ENCODE measurements around the gene GGCX.

GGCX gene

GRCh38 chr2:85534881-85535280 is 26.4 kb downstream of the GGCX start:
- no peaks in the 10 kb centered on the region for H3K9me3 ChIP-seq
- H3K36me3 ChIP-seq, result peaks cover 9% of the 10 kb centered on the region
- DNase-seq, result no peak
- H3K27me3 ChIP-seq, result no peaks in the 10 kb centered on the region
- no peak overlapping the region for H3K4me3 ChIP-seq (ENCODE audit: low read depth, low read length)
- H3K4me1 ChIP-seq, result peaks cover 3% of the 10 kb centered on the region; the same call in 1 of the 2 replicates
- no peak for TF ChIP-seq CTCF (IDR thresholded peaks at IDR 0.05; ENCODE audit: low read depth, low read length)

GRCh38 chr2:85534099-85534498 is 27.2 kb downstream of the GGCX start:
- no peak for DNase-seq
- no peaks in the 10 kb centered on the region for H3K9me3 ChIP-seq
- peaks cover 3% of the 10 kb centered on the region; the same call in 1 of the 2 replicates for H3K4me1 ChIP-seq
- H3K4me3 ChIP-seq (ENCODE audit: low read depth, low read length), result no peak overlapping the region
- H3K36me3 ChIP-seq, result peaks cover under 1% of the 10 kb centered on the region
- no peaks in the 10 kb centered on the region for H3K27me3 ChIP-seq
- no peak for TF ChIP-seq CTCF (IDR thresholded peaks at IDR 0.05; ENCODE audit: low read depth, low read length)

GRCh38 chr2:85531589-85531988 is 29.7 kb downstream of the GGCX start:
- no peak for DNase-seq
- Histone ChIP-seq H3K27me3 (no peaks in the 10 kb centered on the region), H3K36me3 (no peaks in the 10 kb centered on the region), H3K4me1 (peaks cover 3% of the 10 kb centered on the region; the same call in 1 of the 2 replicates), H3K4me3 (ENCODE audit: low read depth, low read length) (no peak overlapping the region), H3K9me3 (no peaks in the 10 kb centered on the region)
- TF ChIP-seq CTCF (IDR thresholded peaks at IDR 0.05; ENCODE audit: low read depth, low read length), result no peak

- H3K9me3 ChIP-seq, result no peaks in the 10 kb centered on the region
- H3K27me3 ChIP-seq, result no peaks in the 10 kb centered on the region
- H3K4me1 ChIP-seq, result peaks cover 9% of the 10 kb centered on the region
- no peaks in the 10 kb centered on the region for H3K36me3 ChIP-seq
- TF ChIP-seq CTCF (IDR thresholded peaks at IDR 0.05; ENCODE audit: low read depth, low read length), result no peak
- DNase-seq, result no peak
- no peak overlapping the region for H3K4me3 ChIP-seq (ENCODE audit: low read depth, low read length)
Observed at GRCh38 chr2:85529809-85530208, 31.5 kb downstream of the GGCX start.

- H3K36me3 ChIP-seq, result no peaks in the 10 kb centered on the region
- no peak for TF ChIP-seq CTCF (IDR thresholded peaks at IDR 0.05; ENCODE audit: low read depth, low read length)
- H3K4me1 ChIP-seq, result peaks cover 12% of the 10 kb centered on the region
- no peaks in the 10 kb centered on the region for H3K9me3 ChIP-seq
- H3K27me3 ChIP-seq, result no peaks in the 10 kb centered on the region
- no peak for DNase-seq
- no peak overlapping the region for H3K4me3 ChIP-seq (ENCODE audit: low read depth, low read length)
Observed at GRCh38 chr2:85528355-85528754, 32.9 kb downstream of the GGCX start.

GRCh38 chr2:85527787-85528186 is 33.5 kb downstream of the GGCX start:
- no peak for DNase-seq
- H3K4me1 ChIP-seq, result peaks cover 18% of the 10 kb centered on the region
- no peaks in the 10 kb centered on the region for H3K9me3 ChIP-seq
- H3K27me3 ChIP-seq, result no peaks in the 10 kb centered on the region
- no peak for TF ChIP-seq CTCF (IDR thresholded peaks at IDR 0.05; ENCODE audit: low read depth, low read length)
- H3K4me3 ChIP-seq (ENCODE audit: low read depth, low read length), result no peak overlapping the region
- H3K36me3 ChIP-seq, result no peaks in the 10 kb centered on the region

Data from BE2C (cell line).